HepG2 (cell line): ENCODE data around the gene THOC5. TPM values are rescaled to one million over a fixed set of nuclear protein-coding genes. Genes with fewer than 3 reads are reported as not detected.

Source experiments
- ADNP ChIP-seq: sonication (generic); formaldehyde crosslinking; IDR thresholded peaks from 2 replicates; pipeline ENCODE4 v1.4.0; 2020; ENCODE audit warnings: missing genetic modification reagents
- FOXK1 ChIP-seq: sonication (generic); formaldehyde crosslinking; IDR thresholded peaks from 2 replicates; pipeline ENCODE4 v1.4.0; 2020; ENCODE audit warnings: low read depth, missing genetic modification reagents, borderline replicate concordance
- KMT2A ChIP-seq: sonication (generic); formaldehyde crosslinking; IDR thresholded peaks from 2 replicates; pipeline ENCODE4 v1.4.0; 2020; ENCODE audit warnings: missing genetic modification reagents
- MTF2 ChIP-seq: sonication (generic); formaldehyde crosslinking; IDR thresholded peaks from 2 replicates; pipeline ENCODE4 v1.5.0; 2020; ENCODE audit warnings: missing genetic modification reagents, borderline replicate concordance
- PAX8 ChIP-seq: sonication (generic); formaldehyde crosslinking; IDR thresholded peaks from 2 replicates; pipeline ENCODE4 v1.8.0; 2022; ENCODE audit warnings: mild to moderate bottlenecking, missing genetic modification reagents, borderline replicate concordance
- PRPF4 ChIP-seq: fragments of 200-400 bp; formaldehyde crosslinking; IDR thresholded peaks from 2 replicates; pipeline ENCODE4 v1.6.1; 2016; ENCODE audit warnings: low read length, low read depth; ENCODE audit not compliant: poor library complexity, severe bottlenecking
- SMARCC2 ChIP-seq: fragments of 450-650 bp; IDR thresholded peaks from 2 replicates; pipeline ENCODE4 v1.6.1; 2017; ENCODE audit warnings: antibody characterized with exemption, mild to moderate bottlenecking
- SRSF4 ChIP-seq: fragments of 200-400 bp; formaldehyde crosslinking; IDR thresholded peaks from one replicate; pipeline ENCODE4 v1.6.1; 2018; ENCODE audit warnings: mild to moderate bottlenecking, low read depth, low read length, moderate library complexity; ENCODE audit not compliant: poor library complexity, severe bottlenecking
- TSC22D2 ChIP-seq: sonication (generic); formaldehyde crosslinking; IDR thresholded peaks from 2 replicates; pipeline ENCODE4 v1.5.1; 2020; ENCODE audit warnings: missing genetic modification reagents, mild to moderate bottlenecking, borderline replicate concordance
- ZNF234 ChIP-seq: sonication (generic); formaldehyde crosslinking; conservative IDR thresholded peaks from 2 replicates; pipeline ENCODE4 v1.5.1; 2020; ENCODE audit warnings: mild to moderate bottlenecking, missing genetic modification reagents
- ZNF274 ChIP-seq: sonication (generic); formaldehyde crosslinking; IDR thresholded peaks from 2 replicates; pipeline ENCODE4 v1.5.1; 2020; ENCODE audit warnings: mild to moderate bottlenecking, missing genetic modification reagents
- ZNF777 ChIP-seq: sonication (generic); formaldehyde crosslinking; IDR thresholded peaks from 2 replicates; pipeline ENCODE4 v1.4.0; 2020; ENCODE audit warnings: missing genetic modification reagents
- ZNF841 ChIP-seq: sonication (generic); formaldehyde crosslinking; IDR thresholded peaks from 2 replicates; pipeline ENCODE4 v1.8.1; 2023; ENCODE audit warnings: missing genetic modification reagents, borderline replicate concordance
- polyA plus RNA-seq, 8 experiments: library from polyadenylated mRNA; depleted of rRNA in 3 of 8; stranded (reverse) in 7 of 8; unstranded in 1 of 8; fragments of >200 nt; fragmentation: Illumina TruSeq in 4 of 8; extraction: Trizol in 4 of 8; gene quantifications; 2 replicates each; pipeline versions ENCODE4 v1.2.1 to v1.2.3, GENCODE V29; 2011 to 2016; ENCODE audit warnings: low read depth in 4 of 8, missing spikeins in 1 of 8, mixed read lengths in 1 of 8; ENCODE audit not compliant: insufficient read depth in 1 of 8
- total RNA-seq, 5 experiments: library from RNA; depleted of rRNA; stranded (reverse); fragments of >200 nt; fragmentation: Illumina TruSeq; extraction: Trizol; gene quantifications; 2 replicates each; pipeline ENCODE4 v1.2.3, GENCODE V29; 2016; ENCODE audit warnings: low read depth in 1 of 5
- TF ChIP-seq, protein P1 (sequence below): sonication (generic); formaldehyde crosslinking; IDR thresholded peaks from 2 replicates; pipeline ENCODE4 v1.4.0; 2020; ENCODE audit warnings: missing genetic modification reagents, mild to moderate bottlenecking, borderline replicate concordance
- TF ChIP-seq, protein P2 (sequence below), 2 experiments: sonication (generic) in 1 of 2; formaldehyde crosslinking in 1 of 2; IDR thresholded peaks; 2 replicates each; pipeline versions ENCODE4 v1.4.0 to v1.6.1; 2016 to 2020; ENCODE audit warnings: borderline replicate concordance in 1 of 2, low read depth in 1 of 2, mild to moderate bottlenecking in 1 of 2, missing genetic modification reagents in 1 of 2
- TF ChIP-seq, protein P3 (sequence below): sonication (generic); formaldehyde crosslinking; IDR thresholded peaks from 2 replicates; pipeline ENCODE4 v1.8.0; 2022; ENCODE audit warnings: mild to moderate bottlenecking, missing genetic modification reagents
- TF ChIP-seq, protein P4 (sequence below): sonication (generic); formaldehyde crosslinking; IDR thresholded peaks from 2 replicates; pipeline ENCODE4 v1.4.0; 2020; ENCODE audit warnings: missing genetic modification reagents

THOC5 gene
- total and polyA plus RNA-seq, 2 of the 13 experiments (the other 11 are each of a cell fraction or from before 2014, with no cell fraction given): 45.8 to 46.7 TPM

DNA sequence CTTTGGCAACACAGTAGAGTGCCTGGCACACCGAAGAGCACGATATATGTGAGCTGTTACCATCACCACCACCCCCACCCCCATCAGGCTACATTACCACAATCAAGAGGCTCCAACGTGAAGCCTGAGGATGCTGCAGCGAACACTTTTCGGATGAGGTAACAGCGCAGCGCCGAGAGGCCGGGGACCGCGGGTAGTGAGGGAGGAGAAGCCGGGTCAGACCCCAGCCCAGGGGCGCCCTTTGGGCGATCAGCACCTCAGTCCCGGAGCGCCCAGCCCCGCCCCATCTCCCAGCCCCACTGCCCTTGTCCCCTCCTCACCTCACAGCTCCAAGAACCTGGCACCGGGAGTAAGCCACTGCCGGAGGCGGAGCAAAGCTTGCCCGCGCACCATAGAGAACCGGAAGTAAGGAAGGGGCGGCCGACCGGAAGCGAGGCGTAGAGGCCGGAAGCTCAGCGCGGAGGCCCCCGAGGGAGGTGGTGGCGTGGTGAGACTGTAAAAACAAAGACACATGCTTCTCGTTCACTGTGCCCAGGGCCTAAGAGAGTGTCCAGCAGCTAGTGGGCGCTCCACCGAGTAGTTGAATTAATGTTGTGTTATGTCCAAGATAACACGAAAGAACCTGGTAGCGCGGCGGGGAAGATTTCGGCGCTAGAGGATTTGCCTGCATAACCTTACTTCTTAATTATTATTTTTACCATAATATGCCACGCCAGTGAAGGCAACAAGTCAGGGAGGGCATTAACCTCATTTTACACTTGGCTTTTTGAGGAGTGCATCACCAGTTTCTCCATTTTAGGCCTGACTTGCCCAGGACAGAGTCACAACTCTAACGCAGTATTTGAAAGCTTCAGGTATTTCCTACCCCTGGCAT is at the start of gene THOC5 (continued):
- TF ChIP-seq TSC22D2: peak; percentile 83; the same call in 1 of the 2 replicates
- TF ChIP-seq, protein P1, sequence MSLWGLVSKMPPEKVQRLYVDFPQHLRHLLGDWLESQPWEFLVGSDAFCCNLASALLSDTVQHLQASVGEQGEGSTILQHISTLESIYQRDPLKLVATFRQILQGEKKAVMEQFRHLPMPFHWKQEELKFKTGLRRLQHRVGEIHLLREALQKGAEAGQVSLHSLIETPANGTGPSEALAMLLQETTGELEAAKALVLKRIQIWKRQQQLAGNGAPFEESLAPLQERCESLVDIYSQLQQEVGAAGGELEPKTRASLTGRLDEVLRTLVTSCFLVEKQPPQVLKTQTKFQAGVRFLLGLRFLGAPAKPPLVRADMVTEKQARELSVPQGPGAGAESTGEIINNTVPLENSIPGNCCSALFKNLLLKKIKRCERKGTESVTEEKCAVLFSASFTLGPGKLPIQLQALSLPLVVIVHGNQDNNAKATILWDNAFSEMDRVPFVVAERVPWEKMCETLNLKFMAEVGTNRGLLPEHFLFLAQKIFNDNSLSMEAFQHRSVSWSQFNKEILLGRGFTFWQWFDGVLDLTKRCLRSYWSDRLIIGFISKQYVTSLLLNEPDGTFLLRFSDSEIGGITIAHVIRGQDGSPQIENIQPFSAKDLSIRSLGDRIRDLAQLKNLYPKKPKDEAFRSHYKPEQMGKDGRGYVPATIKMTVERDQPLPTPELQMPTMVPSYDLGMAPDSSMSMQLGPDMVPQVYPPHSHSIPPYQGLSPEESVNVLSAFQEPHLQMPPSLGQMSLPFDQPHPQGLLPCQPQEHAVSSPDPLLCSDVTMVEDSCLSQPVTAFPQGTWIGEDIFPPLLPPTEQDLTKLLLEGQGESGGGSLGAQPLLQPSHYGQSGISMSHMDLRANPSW (CRISPR knock-in tag): peak; percentile 69; the same call in 1 of the 2 replicates
- TF ChIP-seq ZNF274 (CRISPR knock-in tag): peak; percentile 63; the same call in 1 of the 2 replicates
- TF ChIP-seq, protein P2, sequence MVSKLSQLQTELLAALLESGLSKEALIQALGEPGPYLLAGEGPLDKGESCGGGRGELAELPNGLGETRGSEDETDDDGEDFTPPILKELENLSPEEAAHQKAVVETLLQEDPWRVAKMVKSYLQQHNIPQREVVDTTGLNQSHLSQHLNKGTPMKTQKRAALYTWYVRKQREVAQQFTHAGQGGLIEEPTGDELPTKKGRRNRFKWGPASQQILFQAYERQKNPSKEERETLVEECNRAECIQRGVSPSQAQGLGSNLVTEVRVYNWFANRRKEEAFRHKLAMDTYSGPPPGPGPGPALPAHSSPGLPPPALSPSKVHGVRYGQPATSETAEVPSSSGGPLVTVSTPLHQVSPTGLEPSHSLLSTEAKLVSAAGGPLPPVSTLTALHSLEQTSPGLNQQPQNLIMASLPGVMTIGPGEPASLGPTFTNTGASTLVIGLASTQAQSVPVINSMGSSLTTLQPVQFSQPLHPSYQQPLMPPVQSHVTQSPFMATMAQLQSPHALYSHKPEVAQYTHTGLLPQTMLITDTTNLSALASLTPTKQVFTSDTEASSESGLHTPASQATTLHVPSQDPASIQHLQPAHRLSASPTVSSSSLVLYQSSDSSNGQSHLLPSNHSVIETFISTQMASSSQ (IDR thresholded peaks at IDR 0.05; ENCODE audit: low read depth): no peak
- TF ChIP-seq, protein P2 (CRISPR knock-in tag; IDR thresholded peaks at IDR 0.05; ENCODE audit: borderline replicate concordance): peak; percentile 86
- TF ChIP-seq ZNF841 (CRISPR knock-in tag): no peak
- TF ChIP-seq MTF2 (CRISPR knock-in tag): no peak
- TF ChIP-seq FOXK1 (CRISPR knock-in tag): peak; percentile 98
- TF ChIP-seq ZNF777 (CRISPR knock-in tag): no peak; the same call in 1 of the 2 replicates
- peak; percentile 89; the same call in 1 of the 2 replicates for TF ChIP-seq KMT2A (CRISPR knock-in tag)
- no peak for TF ChIP-seq PRPF4
- no peak for TF ChIP-seq ADNP (CRISPR knock-in tag)
- TF ChIP-seq PAX8: no peak
- TF ChIP-seq SMARCC2: no peak
- no peak for TF ChIP-seq SRSF4
- TF ChIP-seq, protein P3, sequence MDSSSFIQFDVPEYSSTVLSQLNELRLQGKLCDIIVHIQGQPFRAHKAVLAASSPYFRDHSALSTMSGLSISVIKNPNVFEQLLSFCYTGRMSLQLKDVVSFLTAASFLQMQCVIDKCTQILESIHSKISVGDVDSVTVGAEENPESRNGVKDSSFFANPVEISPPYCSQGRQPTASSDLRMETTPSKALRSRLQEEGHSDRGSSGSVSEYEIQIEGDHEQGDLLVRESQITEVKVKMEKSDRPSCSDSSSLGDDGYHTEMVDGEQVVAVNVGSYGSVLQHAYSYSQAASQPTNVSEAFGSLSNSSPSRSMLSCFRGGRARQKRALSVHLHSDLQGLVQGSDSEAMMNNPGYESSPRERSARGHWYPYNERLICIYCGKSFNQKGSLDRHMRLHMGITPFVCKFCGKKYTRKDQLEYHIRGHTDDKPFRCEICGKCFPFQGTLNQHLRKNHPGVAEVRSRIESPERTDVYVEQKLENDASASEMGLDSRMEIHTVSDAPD (CRISPR knock-in tag): no peak
- TF ChIP-seq, protein P4, sequence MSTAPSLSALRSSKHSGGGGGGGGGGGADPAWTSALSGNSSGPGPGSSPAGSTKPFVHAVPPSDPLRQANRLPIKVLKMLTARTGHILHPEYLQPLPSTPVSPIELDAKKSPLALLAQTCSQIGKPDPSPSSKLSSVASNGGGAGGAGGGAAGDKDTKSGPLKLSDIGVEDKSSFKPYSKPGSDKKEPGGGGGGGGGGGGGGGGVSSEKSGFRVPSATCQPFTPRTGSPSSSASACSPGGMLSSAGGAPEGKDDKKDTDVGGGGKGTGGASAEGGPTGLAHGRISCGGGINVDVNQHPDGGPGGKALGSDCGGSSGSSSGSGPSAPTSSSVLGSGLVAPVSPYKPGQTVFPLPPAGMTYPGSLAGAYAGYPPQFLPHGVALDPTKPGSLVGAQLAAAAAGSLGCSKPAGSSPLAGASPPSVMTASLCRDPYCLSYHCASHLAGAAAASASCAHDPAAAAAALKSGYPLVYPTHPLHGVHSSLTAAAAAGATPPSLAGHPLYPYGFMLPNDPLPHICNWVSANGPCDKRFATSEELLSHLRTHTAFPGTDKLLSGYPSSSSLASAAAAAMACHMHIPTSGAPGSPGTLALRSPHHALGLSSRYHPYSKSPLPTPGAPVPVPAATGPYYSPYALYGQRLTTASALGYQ (CRISPR knock-in tag): no peak
- no peak for TF ChIP-seq ZNF234 (CRISPR knock-in tag)
